ENCODE measurements around the gene UGT1A7. TPM values are rescaled to one million over a fixed set of nuclear protein-coding genes. Genes with fewer than 3 reads are reported as not detected.
"Not testable (repeated sequence)": the region's sequence is repeated elsewhere in the genome, so short reads cannot be mapped to it uniquely, and the experiment has no call there.

UGT1A7 gene
- total RNA-seq, 2 experiments from 2014 or later: not detected

DNA sequence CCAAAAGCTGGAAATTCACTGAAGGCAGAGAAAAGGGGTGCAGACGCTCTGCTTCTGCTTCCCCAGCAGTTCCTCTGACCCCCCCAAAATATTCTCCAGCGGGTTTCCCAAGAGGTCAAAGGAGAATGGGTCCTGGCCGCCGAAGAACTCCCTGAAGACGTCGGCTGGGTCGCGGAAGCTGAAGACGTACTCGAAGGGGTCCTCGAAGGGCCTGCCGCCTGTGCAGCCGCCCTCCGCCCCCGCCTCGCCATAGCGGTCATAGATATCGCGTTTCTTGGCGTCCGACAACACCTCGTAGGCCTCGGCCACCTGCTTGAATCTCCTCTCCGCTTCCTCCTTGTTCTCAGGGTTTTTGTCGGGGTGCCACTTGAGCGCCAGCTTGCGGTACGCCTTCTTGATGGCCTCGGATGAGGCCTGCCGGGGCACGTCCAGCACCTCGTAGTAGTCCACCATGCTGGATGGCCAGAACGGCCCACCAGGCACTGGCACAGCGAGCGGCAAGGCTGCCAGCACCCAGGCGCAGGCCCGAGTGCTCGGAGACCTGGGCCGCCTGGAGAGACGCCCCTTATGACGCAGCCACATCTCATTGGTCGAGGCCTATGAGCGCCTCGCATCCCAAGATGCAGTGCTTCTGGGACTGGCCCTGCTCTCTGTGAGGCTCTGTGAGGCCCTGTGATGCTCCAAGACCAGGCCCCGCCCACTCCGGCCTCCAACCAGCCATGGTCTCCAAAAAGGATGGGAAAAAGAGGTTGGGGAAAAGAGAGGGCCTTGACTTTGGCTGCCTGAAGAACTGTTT lies 62.0 kb downstream of the UGT1A7 start:
- Histone ChIP-seq H3K4me3 (ENCODE audit: low read length) (no peak overlapping the region), H3K36me3 (ENCODE audit: insufficient read depth, low read length) (no peaks in the 10 kb centered on the region), H3K4me1 (ENCODE audit: insufficient read depth, low read length) (no peaks in the 10 kb centered on the region), H3K27ac (ENCODE audit: low read depth in 1 of 2, low read length in 2 of 2) (no peak overlapping the region), H3K9me3 (ENCODE audit: control insufficient read depth in 1 of 2, insufficient read depth in 1 of 2, low read length in 2 of 2) (peaks cover 0 to 7% of the 10 kb centered on the region in 2 experiments), H3K27me3 (ENCODE audit: control insufficient read depth in 1 of 2, insufficient read depth in 2 of 2, low read length in 2 of 2) (peaks cover 0 to 3% of the 10 kb centered on the region in 2 experiments)
- ATAC-seq (ENCODE audit: poor library complexity) (no peak), DNase-seq (no peak)
- no peak overlapping the region for H3K27ac Mint-ChIP-seq
- ChIA-PET POLR2A (no interaction called here), CTCF (no interaction called here)
- no peak overlapping the region for H3K4me3 Mint-ChIP-seq
- H3K9me3 Mint-ChIP-seq: no peaks in the 10 kb centered on the region
- intact Hi-C loops (cut with DNase I, micrococcal nuclease): no loop called here
- TF ChIP-seq, protein P1, sequence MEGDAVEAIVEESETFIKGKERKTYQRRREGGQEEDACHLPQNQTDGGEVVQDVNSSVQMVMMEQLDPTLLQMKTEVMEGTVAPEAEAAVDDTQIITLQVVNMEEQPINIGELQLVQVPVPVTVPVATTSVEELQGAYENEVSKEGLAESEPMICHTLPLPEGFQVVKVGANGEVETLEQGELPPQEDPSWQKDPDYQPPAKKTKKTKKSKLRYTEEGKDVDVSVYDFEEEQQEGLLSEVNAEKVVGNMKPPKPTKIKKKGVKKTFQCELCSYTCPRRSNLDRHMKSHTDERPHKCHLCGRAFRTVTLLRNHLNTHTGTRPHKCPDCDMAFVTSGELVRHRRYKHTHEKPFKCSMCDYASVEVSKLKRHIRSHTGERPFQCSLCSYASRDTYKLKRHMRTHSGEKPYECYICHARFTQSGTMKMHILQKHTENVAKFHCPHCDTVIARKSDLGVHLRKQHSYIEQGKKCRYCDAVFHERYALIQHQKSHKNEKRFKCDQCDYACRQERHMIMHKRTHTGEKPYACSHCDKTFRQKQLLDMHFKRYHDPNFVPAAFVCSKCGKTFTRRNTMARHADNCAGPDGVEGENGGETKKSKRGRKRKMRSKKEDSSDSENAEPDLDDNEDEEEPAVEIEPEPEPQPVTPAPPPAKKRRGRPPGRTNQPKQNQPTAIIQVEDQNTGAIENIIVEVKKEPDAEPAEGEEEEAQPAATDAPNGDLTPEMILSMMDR (IDR thresholded peaks at IDR 0.05): no peak
- no peaks in the 10 kb centered on the region for H3K4me1 Mint-ChIP-seq (ENCODE audit: low read depth)
- H3K27me3 Mint-ChIP-seq: peaks cover 30% of the 10 kb centered on the region
- H3K36me3 Mint-ChIP-seq (ENCODE audit: low read depth): no peaks in the 10 kb centered on the region

DNA sequence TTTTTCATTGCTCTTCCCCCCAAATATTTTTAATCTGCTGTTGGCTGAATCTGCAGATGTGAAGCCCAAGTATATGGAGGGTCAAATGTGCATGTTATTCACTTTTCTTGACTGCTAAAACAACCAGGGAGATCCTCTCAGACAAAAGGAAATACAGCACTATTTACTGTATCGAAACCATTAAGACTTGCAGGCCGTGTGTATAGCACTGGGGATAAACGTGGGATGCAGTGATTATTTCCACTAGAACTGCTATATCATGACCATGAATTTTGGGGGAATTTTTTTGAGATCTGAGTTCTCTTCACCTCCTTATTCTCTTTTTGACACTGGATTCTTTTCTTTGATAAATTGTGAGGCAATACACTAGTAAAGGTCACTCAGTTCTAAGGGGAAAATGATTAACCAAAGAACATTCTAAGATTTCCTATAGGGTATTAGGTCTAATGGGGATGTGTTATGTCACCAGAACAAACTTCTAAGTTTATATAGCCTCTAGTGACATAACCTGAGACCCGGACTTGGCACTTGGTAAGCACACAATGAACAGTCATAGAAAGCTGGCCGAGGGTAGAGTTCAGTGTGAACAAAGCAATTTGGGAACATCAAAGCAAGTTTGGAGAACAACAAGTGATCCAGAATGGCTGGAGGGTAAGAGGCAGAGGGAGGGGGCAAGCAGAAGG lies 63.5 kb downstream of the UGT1A7 start:
- Histone ChIP-seq H3K4me1 (ENCODE audit: insufficient read depth, low read length) (no peaks in the 10 kb centered on the region), H3K27ac (ENCODE audit: low read depth in 1 of 2, low read length in 2 of 2) (no peak overlapping the region), H3K9me3 (ENCODE audit: control insufficient read depth in 1 of 2, insufficient read depth in 1 of 2, low read length in 2 of 2) (peaks cover 0 to 7% of the 10 kb centered on the region in 2 experiments), H3K4me3 (ENCODE audit: low read length) (no peak overlapping the region), H3K36me3 (ENCODE audit: insufficient read depth, low read length) (no peaks in the 10 kb centered on the region), H3K27me3 (ENCODE audit: control insufficient read depth in 1 of 2, insufficient read depth in 2 of 2, low read length in 2 of 2) (peaks cover 0 to 3% of the 10 kb centered on the region in 2 experiments)
- Mint-ChIP-seq H3K4me1 (ENCODE audit: low read depth) (no peaks in the 10 kb centered on the region), H3K4me3 (no peak overlapping the region), H3K27ac (no peak overlapping the region), H3K27me3 (peaks cover 25% of the 10 kb centered on the region), H3K36me3 (ENCODE audit: low read depth) (no peaks in the 10 kb centered on the region), H3K9me3 (no peaks in the 10 kb centered on the region)
- intact Hi-C loops (cut with DNase I, micrococcal nuclease): no loop called here
- ATAC-seq (ENCODE audit: poor library complexity): no peak
- TF ChIP-seq, protein P1 (IDR thresholded peaks at IDR 0.05): no peak
- CTCF ChIA-PET: no interaction called here
- POLR2A ChIA-PET: no interaction called here
- no peak for DNase-seq

DNA sequence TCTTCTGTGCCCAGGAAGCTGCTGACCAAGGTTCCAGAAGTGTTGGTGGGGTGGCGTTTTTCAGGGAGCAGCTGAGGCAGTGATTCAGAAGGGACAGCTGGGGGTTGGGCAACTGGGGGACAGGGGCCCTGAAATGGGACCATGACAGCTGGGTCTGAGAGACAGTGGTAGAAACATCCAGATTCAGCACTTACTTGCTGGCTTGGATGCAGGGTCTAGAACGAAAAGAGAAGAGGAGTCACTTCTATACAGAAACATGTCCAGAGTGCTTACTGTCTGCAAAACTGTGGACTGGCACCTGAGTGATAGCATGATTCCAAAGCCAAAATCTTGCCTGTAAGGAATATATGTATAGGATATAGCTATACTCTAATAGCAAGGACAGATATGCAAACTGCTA lies 64.1 kb downstream of the UGT1A7 start:
- H3K4me3 ChIP-seq (ENCODE audit: low read length); H3K4me1 Mint-ChIP-seq (ENCODE audit: low read depth); H3K36me3 Mint-ChIP-seq (ENCODE audit: low read depth); DNase-seq; intact Hi-C loops (cut with DNase I, micrococcal nuclease); H3K9me3 Mint-ChIP-seq; POLR2A ChIA-PET; H3K36me3 ChIP-seq (ENCODE audit: insufficient read depth, low read length); H3K27me3 ChIP-seq (ENCODE audit: control insufficient read depth in 1 of 2, insufficient read depth in 2 of 2, low read length in 2 of 2); ATAC-seq (ENCODE audit: poor library complexity); H3K4me1 ChIP-seq (ENCODE audit: insufficient read depth, low read length); H3K4me3 Mint-ChIP-seq; H3K27ac ChIP-seq (ENCODE audit: low read depth in 1 of 2, low read length in 2 of 2); H3K27ac Mint-ChIP-seq; CTCF ChIA-PET: not testable (repeated sequence)
- H3K9me3 ChIP-seq (ENCODE audit: control insufficient read depth in 1 of 2, insufficient read depth in 1 of 2, low read length in 2 of 2): peaks cover 0 to 12% of the 10 kb centered on the region in 2 experiments
- peaks cover 22% of the 10 kb centered on the region for H3K27me3 Mint-ChIP-seq
